Measurements from ENCODE around the gene TEFM. TPM values are rescaled to one million over a fixed set of nuclear protein-coding genes. Genes with fewer than 3 reads are reported as not detected.

TEFM gene
- total RNA-seq, 1 donor from 2014 or later = 0.43 TPM

GRCh38 chr17:30894236-30894635, 11.8 kb downstream of the TEFM start:
- Histone ChIP-seq H3K4me1 (no peaks in the 10 kb centered on the region), H3K27ac (no peak overlapping the region), H3K36me3 (peaks cover 0 to 22% of the 10 kb centered on the region in 2 donors), H3K4me3 (no peak overlapping the region), H3K9me3 (no peaks in the 10 kb centered on the region), H3K27me3 (no peaks in the 10 kb centered on the region)
- TF ChIP-seq, protein P1, sequence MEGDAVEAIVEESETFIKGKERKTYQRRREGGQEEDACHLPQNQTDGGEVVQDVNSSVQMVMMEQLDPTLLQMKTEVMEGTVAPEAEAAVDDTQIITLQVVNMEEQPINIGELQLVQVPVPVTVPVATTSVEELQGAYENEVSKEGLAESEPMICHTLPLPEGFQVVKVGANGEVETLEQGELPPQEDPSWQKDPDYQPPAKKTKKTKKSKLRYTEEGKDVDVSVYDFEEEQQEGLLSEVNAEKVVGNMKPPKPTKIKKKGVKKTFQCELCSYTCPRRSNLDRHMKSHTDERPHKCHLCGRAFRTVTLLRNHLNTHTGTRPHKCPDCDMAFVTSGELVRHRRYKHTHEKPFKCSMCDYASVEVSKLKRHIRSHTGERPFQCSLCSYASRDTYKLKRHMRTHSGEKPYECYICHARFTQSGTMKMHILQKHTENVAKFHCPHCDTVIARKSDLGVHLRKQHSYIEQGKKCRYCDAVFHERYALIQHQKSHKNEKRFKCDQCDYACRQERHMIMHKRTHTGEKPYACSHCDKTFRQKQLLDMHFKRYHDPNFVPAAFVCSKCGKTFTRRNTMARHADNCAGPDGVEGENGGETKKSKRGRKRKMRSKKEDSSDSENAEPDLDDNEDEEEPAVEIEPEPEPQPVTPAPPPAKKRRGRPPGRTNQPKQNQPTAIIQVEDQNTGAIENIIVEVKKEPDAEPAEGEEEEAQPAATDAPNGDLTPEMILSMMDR (IDR thresholded peaks at IDR 0.05) = no peak
- intact Hi-C loops (cut with DNase I) = no loop called here
- DNase-seq (ENCODE audit: low spot score in 2 of 2) = no peak

DNA sequence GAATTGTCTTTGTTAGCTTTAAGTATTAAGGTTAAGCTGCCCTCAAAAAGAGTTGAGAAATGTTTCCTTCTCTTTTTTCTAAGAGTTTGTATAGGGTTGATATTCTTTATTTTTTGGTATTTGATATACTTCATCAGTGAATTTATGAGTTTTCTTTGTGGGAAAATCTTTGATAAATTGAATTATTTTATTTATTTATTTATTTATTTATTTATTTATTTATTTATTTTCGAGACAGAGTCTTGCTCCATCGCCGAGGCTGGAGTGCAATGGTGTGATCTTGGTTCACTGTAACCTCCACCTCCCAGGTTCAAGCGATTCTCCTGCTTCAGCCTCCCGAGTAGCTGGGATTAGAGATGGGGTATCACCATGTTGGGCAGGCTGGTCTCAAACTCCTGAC, 19.9 kb downstream of the TEFM start:
- Histone ChIP-seq H3K36me3 (peaks cover 0 to 3% of the 10 kb centered on the region in 2 donors), H3K27me3 (no peaks in the 10 kb centered on the region), H3K9me3 (no peaks in the 10 kb centered on the region), H3K27ac (no peak overlapping the region), H3K4me3 (no peak overlapping the region), H3K4me1 (no peaks in the 10 kb centered on the region)
- intact Hi-C loops (cut with DNase I) = no loop called here
- TF ChIP-seq, protein P1 (IDR thresholded peaks at IDR 0.05) = no peak
- no peak for DNase-seq (ENCODE audit: low spot score in 2 of 2)

DNA sequence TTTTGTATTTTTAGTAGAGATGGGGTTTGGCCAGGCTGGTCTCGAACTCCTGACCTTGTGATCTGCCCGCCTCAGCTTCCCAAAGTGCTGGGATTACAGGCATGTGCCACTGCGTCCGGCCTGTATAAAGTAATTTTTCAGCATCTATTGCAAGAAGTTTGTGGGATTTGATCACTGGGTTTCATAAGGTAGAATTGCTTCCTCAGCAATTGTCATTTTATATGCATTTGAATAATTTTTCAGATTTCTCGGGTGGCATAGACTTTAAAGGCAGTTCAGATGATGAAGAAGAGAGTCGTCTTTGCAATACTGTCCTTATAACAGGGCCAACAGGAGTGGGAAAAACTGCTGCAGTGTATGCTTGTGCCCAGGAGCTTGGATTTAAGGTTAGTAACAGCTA, 37.0 kb downstream of the TEFM start:
- H3K4me1 ChIP-seq = no peaks in the 10 kb centered on the region
- H3K9me3 ChIP-seq = no peaks in the 10 kb centered on the region
- DNase-seq (ENCODE audit: low spot score in 2 of 2) = no peak
- H3K36me3 ChIP-seq = peaks cover 0 to 3% of the 10 kb centered on the region in 2 donors
- TF ChIP-seq, protein P1 (IDR thresholded peaks at IDR 0.05) = no peak
- no peak overlapping the region for H3K27ac ChIP-seq
- no peak overlapping the region for H3K4me3 ChIP-seq
- H3K27me3 ChIP-seq = no peaks in the 10 kb centered on the region
- intact Hi-C loops (cut with DNase I) = no loop called here

- H3K36me3 ChIP-seq = peaks cover 0 to 3% of the 10 kb centered on the region in 2 donors
- TF ChIP-seq, protein P1 (IDR thresholded peaks at IDR 0.05) = no peak
- no peak overlapping the region for H3K4me3 ChIP-seq
- DNase-seq (ENCODE audit: low spot score in 2 of 2) = no peak
- no peak overlapping the region for H3K27ac ChIP-seq
- intact Hi-C loops (cut with DNase I) = no loop called here
- no peaks in the 10 kb centered on the region for H3K27me3 ChIP-seq
- H3K4me1 ChIP-seq = no peaks in the 10 kb centered on the region
- H3K9me3 ChIP-seq = no peaks in the 10 kb centered on the region
Measured at GRCh38 chr17:30864636-30865035, 41.4 kb downstream of the TEFM start.

DNA sequence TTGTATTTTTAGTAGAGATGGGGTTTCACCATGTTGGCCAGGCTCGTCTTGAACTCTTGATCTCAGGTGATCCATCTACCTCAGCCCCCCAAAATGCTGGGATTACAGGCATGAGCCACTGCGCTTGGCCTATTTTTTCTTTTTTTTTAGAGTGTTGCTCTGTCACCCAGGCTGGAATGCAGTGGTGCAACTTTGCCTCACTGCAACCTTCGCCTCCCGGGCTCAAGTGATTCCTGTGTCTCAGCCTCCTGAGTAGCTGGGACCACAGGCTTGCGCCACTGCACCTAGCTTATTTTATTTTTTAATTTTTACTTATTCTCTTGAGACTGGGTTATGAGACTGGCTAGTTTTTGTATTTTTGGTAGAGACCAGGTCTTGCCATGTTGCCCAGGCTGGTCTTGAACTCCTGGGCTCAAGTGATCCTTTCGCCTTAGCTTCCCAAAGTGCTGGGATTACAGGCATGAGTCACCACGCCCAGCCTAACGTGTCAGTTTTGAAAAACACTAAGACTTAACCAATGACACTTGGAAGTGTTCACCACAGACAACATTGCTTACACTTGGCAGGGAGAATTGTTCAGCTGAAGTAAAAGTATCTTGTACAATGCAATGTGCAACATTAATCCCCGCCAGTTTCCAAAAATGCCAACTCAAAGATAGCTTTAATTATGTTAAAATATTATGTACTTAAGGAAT, 47.3 kb downstream of the TEFM start:
- no peak for DNase-seq (ENCODE audit: low spot score in 2 of 2)
- no peaks in the 10 kb centered on the region for H3K27me3 ChIP-seq
- TF ChIP-seq, protein P1 (IDR thresholded peaks at IDR 0.05) = no peak
- H3K36me3 ChIP-seq = no peaks in the 10 kb centered on the region
- intact Hi-C loops (cut with DNase I) = no loop called here
- H3K4me3 ChIP-seq = no peak overlapping the region
- H3K27ac ChIP-seq = no peak overlapping the region
- no peaks in the 10 kb centered on the region for H3K9me3 ChIP-seq
- H3K4me1 ChIP-seq = no peaks in the 10 kb centered on the region
